ENCODE measurements around the gene ZNF195. TPM values are rescaled to one million over a fixed set of nuclear protein-coding genes. Genes with fewer than 3 reads are reported as not detected.
"Not testable (repeated sequence)": the region's sequence is repeated elsewhere in the genome, so short reads cannot be mapped to it uniquely, and the experiment has no call there.

Gene ZNF195
- total RNA-seq, 1 experiment from 2014 or later = 116 TPM

GRCh38 chr11:3326450-3326849 lies 52.5 kb downstream of the ZNF195 start:
- H3K23me2 ChIP-seq (ENCODE audit: insufficient read length, low read depth, low read length, poor library complexity, severe bottlenecking); H3K14ac ChIP-seq (ENCODE audit: insufficient read depth, low read length); H3K79me1 ChIP-seq (ENCODE audit: insufficient read depth, low read depth, low read length, poor library complexity, severe bottlenecking); H4K20me1 ChIP-seq (ENCODE audit: control insufficient read depth, insufficient read depth, insufficient read length); H3K79me2 ChIP-seq (ENCODE audit: insufficient read depth, low read length); H3K9ac ChIP-seq (ENCODE audit: extremely low read depth, insufficient read length, low read length); H2BK120ac ChIP-seq (ENCODE audit: low read depth, low read length, poor library complexity, severe bottlenecking); H2BK20ac ChIP-seq (ENCODE audit: low read depth, low read length, poor library complexity, severe bottlenecking); H3K56ac ChIP-seq (ENCODE audit: insufficient read length, low read depth, low read length); H4K8ac ChIP-seq (replicated peaks; ENCODE audit: insufficient read length, low read depth, low read length); H3K4me3 Mint-ChIP-seq; DNase-seq; H3K4me2 ChIP-seq (ENCODE audit: insufficient read depth, insufficient read length, low read length); H3K4me1 Mint-ChIP-seq; H3K4me1 ChIP-seq (ENCODE audit: insufficient read depth, low read length); H3K27ac Mint-ChIP-seq; H3K18ac ChIP-seq (ENCODE audit: insufficient read length, low read depth, low read length); H3K4ac ChIP-seq (ENCODE audit: low read depth, low read length); H3K9me3 Mint-ChIP-seq; H2BK5ac ChIP-seq (ENCODE audit: insufficient read length, low read length); H3K23ac ChIP-seq (ENCODE audit: insufficient read length, low read depth, low read length); H2BK12ac ChIP-seq (ENCODE audit: insufficient read length, low read depth, low read length); H3K27me3 ChIP-seq (ENCODE audit: insufficient read depth, low read length); H3K36me3 Mint-ChIP-seq (ENCODE audit: insufficient read depth in 1 of 3, low read depth in 3 of 3); H2AK5ac ChIP-seq (ENCODE audit: insufficient read length, low read length); H3K27me3 Mint-ChIP-seq (ENCODE audit: low read depth); H3K9me3 ChIP-seq (ENCODE audit: control insufficient read depth, low read depth, low read length); H2BK15ac ChIP-seq (ENCODE audit: low read depth, low read length); H2AFZ ChIP-seq (ENCODE audit: low read length); H3T11ph ChIP-seq (ENCODE audit: low read length); H4K91ac ChIP-seq (ENCODE audit: insufficient read length, low read depth, low read length); H4K5ac ChIP-seq (ENCODE audit: insufficient read length, low read depth, low read length); H3K27ac ChIP-seq (ENCODE audit: insufficient read length, low read depth, low read length): not testable (repeated sequence)
- no CpG with 5 or more reads among the region's 13 CpGs for WGBS (ENCODE audit: extremely low coverage, insufficient read length, low lambda C conversion rate)

- not testable (repeated sequence) for H3K4me1 ChIP-seq (ENCODE audit: insufficient read depth, low read length); H3K27me3 Mint-ChIP-seq (ENCODE audit: low read depth); H3K4ac ChIP-seq (ENCODE audit: low read depth, low read length); DNase-seq; H3K18ac ChIP-seq (ENCODE audit: insufficient read length, low read depth, low read length); H2AFZ ChIP-seq (ENCODE audit: low read length); H3K27ac Mint-ChIP-seq; H3K4me2 ChIP-seq (ENCODE audit: insufficient read depth, insufficient read length, low read length); H3K56ac ChIP-seq (ENCODE audit: insufficient read length, low read depth, low read length); H3K27me3 ChIP-seq (ENCODE audit: insufficient read depth, low read length); H2BK120ac ChIP-seq (ENCODE audit: low read depth, low read length, poor library complexity, severe bottlenecking); H3K9me3 ChIP-seq (ENCODE audit: control insufficient read depth, low read depth, low read length); H3K36me3 Mint-ChIP-seq (ENCODE audit: insufficient read depth in 1 of 3, low read depth in 3 of 3); H3K14ac ChIP-seq (ENCODE audit: insufficient read depth, low read length); H4K91ac ChIP-seq (ENCODE audit: insufficient read length, low read depth, low read length); H2BK20ac ChIP-seq (ENCODE audit: low read depth, low read length, poor library complexity, severe bottlenecking); H3T11ph ChIP-seq (ENCODE audit: low read length); H3K9ac ChIP-seq (ENCODE audit: extremely low read depth, insufficient read length, low read length); H2AK5ac ChIP-seq (ENCODE audit: insufficient read length, low read length); H3K79me2 ChIP-seq (ENCODE audit: insufficient read depth, low read length); H2BK15ac ChIP-seq (ENCODE audit: low read depth, low read length); H2BK12ac ChIP-seq (ENCODE audit: insufficient read length, low read depth, low read length); H3K4me3 Mint-ChIP-seq; H4K8ac ChIP-seq (replicated peaks; ENCODE audit: insufficient read length, low read depth, low read length); H3K23me2 ChIP-seq (ENCODE audit: insufficient read length, low read depth, low read length, poor library complexity, severe bottlenecking); H4K20me1 ChIP-seq (ENCODE audit: control insufficient read depth, insufficient read depth, insufficient read length); H3K9me3 Mint-ChIP-seq; H3K79me1 ChIP-seq (ENCODE audit: insufficient read depth, low read depth, low read length, poor library complexity, severe bottlenecking); H3K4me1 Mint-ChIP-seq; H3K23ac ChIP-seq (ENCODE audit: insufficient read length, low read depth, low read length); H4K5ac ChIP-seq (ENCODE audit: insufficient read length, low read depth, low read length); H3K27ac ChIP-seq (ENCODE audit: insufficient read length, low read depth, low read length); H2BK5ac ChIP-seq (ENCODE audit: insufficient read length, low read length)
- WGBS (ENCODE audit: extremely low coverage, insufficient read length, low lambda C conversion rate) = no CpG with 5 or more reads among the region's 3 CpGs
Measured at GRCh38 chr11:3324724-3325123, 54.2 kb downstream of the ZNF195 start.

Other genes with a start within 250 kb of the ZNF195 start
- 11.1 and 16.1 TPM in 2 replicates for gene OSBPL5, start 213.8 kb downstream of the ZNF195 start, total RNA-seq (2021)
- gene MRGPRG, start 160.3 kb downstream of the ZNF195 start, total RNA-seq (2021) = not detected in 2 replicates
- gene MRGPRE, start 146.7 kb downstream of the ZNF195 start, total RNA-seq (2021) = not detected in 2 replicates

Measured in H9 (cell line).